Cerebellar cortex (tissue), 1 donor: ENCODE measurements around the gene SCAPER.
"Not testable (repeated sequence)": the region's sequence is repeated elsewhere in the genome, so short reads cannot be mapped to it uniquely, and the experiment has no call there.

Source experiments
- DNase-seq: peaks from one replicate; pipeline ENCODE4 v3.0.0-alpha.2; 2015; ENCODE audit warnings: low spot score

SCAPER gene

GRCh38 chr15:76495487-76495886 lies 409.7 kb downstream of the SCAPER start:
- no peak for DNase-seq

GRCh38 chr15:76492538-76492937 lies 412.6 kb downstream of the SCAPER start:
- no peak for DNase-seq

- no peak for DNase-seq
Observed at GRCh38 chr15:76483752-76484151, 421.4 kb downstream of the SCAPER start.

GRCh38 chr15:76483018-76483417 lies 422.1 kb downstream of the SCAPER start:
- DNase-seq, result no peak

- no peak for DNase-seq
Observed at GRCh38 chr15:76480267-76480666, 424.9 kb downstream of the SCAPER start.

- DNase-seq, result no peak
Observed at GRCh38 chr15:76470691-76471090, 434.4 kb downstream of the SCAPER start.

GRCh38 chr15:76468722-76469121 lies 436.4 kb downstream of the SCAPER start:
- DNase-seq, result no peak

GRCh38 chr15:76467136-76467535 lies 438.0 kb downstream of the SCAPER start:
- DNase-seq, result no peak

- DNase-seq, result no peak
Observed at GRCh38 chr15:76465728-76466127, 439.4 kb downstream of the SCAPER start.

GRCh38 chr15:76464247-76464646 lies 440.9 kb downstream of the SCAPER start:
- no peak for DNase-seq

- DNase-seq, result no peak
Observed at GRCh38 chr15:76460871-76461270, 444.3 kb downstream of the SCAPER start.

GRCh38 chr15:76460347-76460746 lies 444.8 kb downstream of the SCAPER start:
- DNase-seq, result no peak

- no peak for DNase-seq
Observed at GRCh38 chr15:76451540-76451939, 453.6 kb downstream of the SCAPER start.

- DNase-seq, result no peak
Observed at GRCh38 chr15:76449455-76449854, 455.7 kb downstream of the SCAPER start.

- DNase-seq, result no peak
Observed at GRCh38 chr15:76448755-76449154, 456.4 kb downstream of the SCAPER start.

- DNase-seq, result no peak
Observed at GRCh38 chr15:76447728-76448441, 457.3 kb downstream of the SCAPER start.

- no peak for DNase-seq
Observed at GRCh38 chr15:76440441-76440840, 464.7 kb downstream of the SCAPER start.

- no peak for DNase-seq
Observed at GRCh38 chr15:76439542-76439941, 465.6 kb downstream of the SCAPER start.

- DNase-seq, result no peak
Observed at GRCh38 chr15:76433798-76434400, 471.2 kb downstream of the SCAPER start.

- not testable (repeated sequence) for DNase-seq
Observed at GRCh38 chr15:76433036-76433435, 472.1 kb downstream of the SCAPER start.

GRCh38 chr15:76432604-76433003 lies 472.5 kb downstream of the SCAPER start:
- no peak for DNase-seq

GRCh38 chr15:76431971-76432370 lies 473.2 kb downstream of the SCAPER start:
- no peak for DNase-seq

GRCh38 chr15:76430711-76431110 lies 474.4 kb downstream of the SCAPER start:
- not testable (repeated sequence) for DNase-seq

- DNase-seq, result no peak
Observed at GRCh38 chr15:76429661-76430060, 475.5 kb downstream of the SCAPER start.
